Lower leg skin (tissue), 4 donors: Measurements from ENCODE around the gene GRIK2. TPM values are rescaled to one million over a fixed set of nuclear protein-coding genes. Genes with fewer than 3 reads are reported as not detected.

Source experiments
- DNase-seq, 2 donors: peaks; one replicate each; pipeline ENCODE4 v3.0.0-alpha.2; 2019; ENCODE audit warnings: low spot score in 2 of 2
- H3K4me3 ChIP-seq: fragments of 200-600 bp; sonication (generic); 2 replicates; pipeline ENCODE4 v1.5.1; 2017; ENCODE audit warnings: mild to moderate bottlenecking, low read depth; ENCODE audit not compliant: poor library complexity, severe bottlenecking
- CTCF ChIP-seq, 3 donors: fragments of 450-650 bp; IDR thresholded peaks; one replicate each; pipeline ENCODE4 v1.5.1; 2016; ENCODE audit warnings: antibody characterized with exemption in 3 of 3, mild to moderate bottlenecking in 3 of 3, moderate library complexity in 2 of 3
- POLR2A ChIP-seq, 2 donors: fragments of 450-650 bp; IDR thresholded peaks; one replicate each; pipeline ENCODE4 v1.6.1; 2016 to 2017; ENCODE audit warnings: antibody characterized with exemption in 2 of 2, mild to moderate bottlenecking in 1 of 2, moderate library complexity in 1 of 2
- WGBS, 2 donors: methylation state at CpG; one replicate each; pipeline ENCODE4 v1.1.5; 2018; 5-methylcytosine and 5-hydroxymethylcytosine counted together
- intact Hi-C: fragments of 100-400 bp; cut with DNase I; formaldehyde crosslinking; loops from one replicate; pipeline ENCODE4 v1.15.0; 2023; ENCODE audit warnings: low total_unique reads
- total RNA-seq, 4 donors: library from RNA; depleted of rRNA; stranded (reverse); fragments of >200 nt; gene quantifications; one replicate each; pipeline ENCODE4 v1.1.0, GENCODE V29; 2016

The GRIK2 gene
- total RNA-seq, 4 donors from 2014 or later, result 0.04 to 2.0 (median 0.60) TPM

DNA sequence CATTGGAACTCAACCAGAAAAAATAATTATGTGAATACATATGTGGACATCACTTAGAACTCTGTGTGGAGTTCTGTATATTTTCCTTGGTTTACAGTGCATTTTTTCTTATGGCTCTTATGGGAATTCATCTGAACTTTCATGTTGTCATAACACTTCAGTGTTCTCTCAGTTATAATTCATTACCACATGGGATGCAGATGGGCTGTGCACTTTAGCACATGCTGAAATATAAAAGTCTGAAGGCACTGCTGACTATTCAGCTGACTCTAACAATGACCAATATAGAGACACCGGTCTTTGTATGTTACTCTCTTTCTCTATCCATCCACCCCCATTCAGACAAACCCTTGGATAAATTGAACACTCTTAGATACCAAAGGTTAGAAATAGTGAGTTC lies 29.3 kb downstream of the GRIK2 start:
- intact Hi-C loops, result no loop called here
- DNase-seq, result no peak
- no peak for TF ChIP-seq CTCF (IDR thresholded peaks at IDR 0.05)
- TF ChIP-seq POLR2A (IDR thresholded peaks at IDR 0.05), result no peak
- WGBS, 2 donors, result 63 to 67% methylated on average over 1 of the region's 1 CpG
- no peak overlapping the region for H3K4me3 ChIP-seq

GRCh38 chr6:101429270-101429669 lies 35.8 kb downstream of the GRIK2 start:
- no peak overlapping the region for H3K4me3 ChIP-seq
- intact Hi-C loops, result no loop called here
- no peak for DNase-seq
- 43 to 46% methylated on average over 1 of the region's 1 CpG for WGBS, 2 donors
- TF ChIP-seq POLR2A (IDR thresholded peaks at IDR 0.05) (no peak), CTCF (IDR thresholded peaks at IDR 0.05) (no peak)

DNA sequence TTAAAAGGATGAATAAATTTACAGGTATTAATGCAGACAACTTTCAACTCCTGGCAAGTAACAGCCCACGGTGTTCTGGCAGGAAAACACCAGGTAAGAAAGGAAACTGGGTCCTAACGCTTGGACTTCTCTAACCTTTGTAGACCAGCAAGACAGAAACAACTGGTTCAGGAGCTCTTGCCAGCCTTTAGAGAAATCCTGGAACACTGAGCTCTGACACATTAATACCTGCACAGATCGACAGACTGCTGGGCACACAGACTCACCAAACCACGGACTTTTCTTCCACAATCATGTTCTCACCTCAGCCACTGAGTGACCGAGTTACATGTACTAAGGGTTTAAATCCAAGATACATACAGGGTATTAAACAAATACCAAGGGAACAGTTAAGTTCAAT lies 36.3 kb downstream of the GRIK2 start:
- H3K4me3 ChIP-seq, result no peak overlapping the region
- no peak for DNase-seq
- WGBS, 2 donors, result 65% methylated on average over 5 of the region's 5 CpGs
- TF ChIP-seq POLR2A (IDR thresholded peaks at IDR 0.05), result no peak
- no peak for TF ChIP-seq CTCF (IDR thresholded peaks at IDR 0.05)
- intact Hi-C loops, result no loop called here

- no peak overlapping the region for H3K4me3 ChIP-seq
- WGBS, 2 donors, result 83 to 87% methylated on average over 5 of the region's 5 CpGs
- DNase-seq, result no peak
- no peak for TF ChIP-seq POLR2A (IDR thresholded peaks at IDR 0.05)
- no peak for TF ChIP-seq CTCF (IDR thresholded peaks at IDR 0.05)
- intact Hi-C loops, result no loop called here
Measured at GRCh38 chr6:101433141-101433540, 39.6 kb downstream of the GRIK2 start.

DNA sequence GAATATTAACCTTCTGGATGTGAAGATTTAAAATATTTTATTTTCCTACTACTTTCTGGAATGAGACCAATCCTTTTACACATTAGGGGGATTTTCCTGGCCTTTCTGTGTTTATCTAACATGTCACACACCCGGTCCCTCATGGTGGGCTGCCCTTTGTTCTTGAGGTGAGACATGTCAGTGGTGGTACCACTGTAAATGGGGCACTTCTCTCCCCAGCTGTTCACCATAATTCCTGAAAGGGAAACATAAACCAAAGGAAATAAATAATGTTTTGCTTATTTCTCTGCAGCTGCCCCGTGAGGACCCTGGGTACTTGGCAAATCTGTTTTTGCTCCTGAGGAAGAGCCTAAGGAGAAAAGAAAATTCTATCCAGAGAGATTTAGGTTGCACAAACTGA lies 41.1 kb downstream of the GRIK2 start:
- no peak for DNase-seq
- 61 to 70% methylated on average over 2 of the region's 2 CpGs for WGBS, 2 donors
- intact Hi-C loops, result no loop called here
- TF ChIP-seq CTCF (IDR thresholded peaks at IDR 0.05) (no peak), POLR2A (IDR thresholded peaks at IDR 0.05) (no peak)
- H3K4me3 ChIP-seq, result no peak overlapping the region

DNA sequence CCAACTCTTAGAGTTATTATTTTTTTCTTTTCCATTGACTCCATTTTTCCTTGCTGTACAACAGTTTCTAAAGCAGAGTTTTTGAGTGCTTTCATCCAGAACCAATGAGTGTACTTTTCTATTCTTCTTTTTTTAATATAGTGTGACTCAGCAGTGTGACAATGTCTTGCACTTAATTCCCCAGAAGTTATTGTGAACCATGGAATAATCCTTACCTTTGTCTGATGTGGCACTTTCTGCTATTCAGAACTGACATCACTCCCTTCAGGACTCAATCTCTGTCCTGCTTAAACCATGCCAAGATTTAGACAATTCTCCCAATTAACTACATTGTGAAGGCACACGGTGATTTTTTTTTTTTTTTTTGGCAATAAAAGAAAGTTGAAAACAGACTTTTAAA lies 41.5 kb downstream of the GRIK2 start:
- no peak overlapping the region for H3K4me3 ChIP-seq
- intact Hi-C loops, result no loop called here
- TF ChIP-seq POLR2A (IDR thresholded peaks at IDR 0.05) (no peak), CTCF (IDR thresholded peaks at IDR 0.05) (no peak)
- 37 to 55% methylated on average over 1 of the region's 1 CpG for WGBS, 2 donors
- no peak for DNase-seq
